ENCODE results near the gene CDK6. TPM values are rescaled to one million over a fixed set of nuclear protein-coding genes. Genes with fewer than 3 reads are reported as not detected.

CDK6 gene
- total and polyA plus RNA-seq, 2 experiments from 2014 or later, result 7.4 to 23.7 TPM

DNA sequence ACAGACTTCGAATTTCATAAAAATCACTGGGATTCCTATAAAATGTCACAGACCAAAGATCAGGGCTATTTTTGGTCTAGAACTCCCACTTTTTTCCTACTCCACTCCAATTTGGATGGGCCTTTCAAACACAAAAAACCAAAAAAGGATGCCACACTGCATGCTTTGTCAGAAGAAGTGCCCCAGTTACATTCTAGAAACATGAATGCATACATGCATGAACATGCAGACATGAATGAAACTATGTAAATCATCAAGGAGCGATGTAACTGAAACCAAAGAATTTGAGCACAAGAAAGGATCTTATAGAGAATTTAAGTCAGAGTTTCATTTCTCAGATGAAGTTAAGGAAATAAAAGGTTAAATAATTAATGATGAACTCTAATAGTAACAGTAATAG lies 214.3 kb downstream of the CDK6 start (continued):
- TF ChIP-seq, protein P1, sequence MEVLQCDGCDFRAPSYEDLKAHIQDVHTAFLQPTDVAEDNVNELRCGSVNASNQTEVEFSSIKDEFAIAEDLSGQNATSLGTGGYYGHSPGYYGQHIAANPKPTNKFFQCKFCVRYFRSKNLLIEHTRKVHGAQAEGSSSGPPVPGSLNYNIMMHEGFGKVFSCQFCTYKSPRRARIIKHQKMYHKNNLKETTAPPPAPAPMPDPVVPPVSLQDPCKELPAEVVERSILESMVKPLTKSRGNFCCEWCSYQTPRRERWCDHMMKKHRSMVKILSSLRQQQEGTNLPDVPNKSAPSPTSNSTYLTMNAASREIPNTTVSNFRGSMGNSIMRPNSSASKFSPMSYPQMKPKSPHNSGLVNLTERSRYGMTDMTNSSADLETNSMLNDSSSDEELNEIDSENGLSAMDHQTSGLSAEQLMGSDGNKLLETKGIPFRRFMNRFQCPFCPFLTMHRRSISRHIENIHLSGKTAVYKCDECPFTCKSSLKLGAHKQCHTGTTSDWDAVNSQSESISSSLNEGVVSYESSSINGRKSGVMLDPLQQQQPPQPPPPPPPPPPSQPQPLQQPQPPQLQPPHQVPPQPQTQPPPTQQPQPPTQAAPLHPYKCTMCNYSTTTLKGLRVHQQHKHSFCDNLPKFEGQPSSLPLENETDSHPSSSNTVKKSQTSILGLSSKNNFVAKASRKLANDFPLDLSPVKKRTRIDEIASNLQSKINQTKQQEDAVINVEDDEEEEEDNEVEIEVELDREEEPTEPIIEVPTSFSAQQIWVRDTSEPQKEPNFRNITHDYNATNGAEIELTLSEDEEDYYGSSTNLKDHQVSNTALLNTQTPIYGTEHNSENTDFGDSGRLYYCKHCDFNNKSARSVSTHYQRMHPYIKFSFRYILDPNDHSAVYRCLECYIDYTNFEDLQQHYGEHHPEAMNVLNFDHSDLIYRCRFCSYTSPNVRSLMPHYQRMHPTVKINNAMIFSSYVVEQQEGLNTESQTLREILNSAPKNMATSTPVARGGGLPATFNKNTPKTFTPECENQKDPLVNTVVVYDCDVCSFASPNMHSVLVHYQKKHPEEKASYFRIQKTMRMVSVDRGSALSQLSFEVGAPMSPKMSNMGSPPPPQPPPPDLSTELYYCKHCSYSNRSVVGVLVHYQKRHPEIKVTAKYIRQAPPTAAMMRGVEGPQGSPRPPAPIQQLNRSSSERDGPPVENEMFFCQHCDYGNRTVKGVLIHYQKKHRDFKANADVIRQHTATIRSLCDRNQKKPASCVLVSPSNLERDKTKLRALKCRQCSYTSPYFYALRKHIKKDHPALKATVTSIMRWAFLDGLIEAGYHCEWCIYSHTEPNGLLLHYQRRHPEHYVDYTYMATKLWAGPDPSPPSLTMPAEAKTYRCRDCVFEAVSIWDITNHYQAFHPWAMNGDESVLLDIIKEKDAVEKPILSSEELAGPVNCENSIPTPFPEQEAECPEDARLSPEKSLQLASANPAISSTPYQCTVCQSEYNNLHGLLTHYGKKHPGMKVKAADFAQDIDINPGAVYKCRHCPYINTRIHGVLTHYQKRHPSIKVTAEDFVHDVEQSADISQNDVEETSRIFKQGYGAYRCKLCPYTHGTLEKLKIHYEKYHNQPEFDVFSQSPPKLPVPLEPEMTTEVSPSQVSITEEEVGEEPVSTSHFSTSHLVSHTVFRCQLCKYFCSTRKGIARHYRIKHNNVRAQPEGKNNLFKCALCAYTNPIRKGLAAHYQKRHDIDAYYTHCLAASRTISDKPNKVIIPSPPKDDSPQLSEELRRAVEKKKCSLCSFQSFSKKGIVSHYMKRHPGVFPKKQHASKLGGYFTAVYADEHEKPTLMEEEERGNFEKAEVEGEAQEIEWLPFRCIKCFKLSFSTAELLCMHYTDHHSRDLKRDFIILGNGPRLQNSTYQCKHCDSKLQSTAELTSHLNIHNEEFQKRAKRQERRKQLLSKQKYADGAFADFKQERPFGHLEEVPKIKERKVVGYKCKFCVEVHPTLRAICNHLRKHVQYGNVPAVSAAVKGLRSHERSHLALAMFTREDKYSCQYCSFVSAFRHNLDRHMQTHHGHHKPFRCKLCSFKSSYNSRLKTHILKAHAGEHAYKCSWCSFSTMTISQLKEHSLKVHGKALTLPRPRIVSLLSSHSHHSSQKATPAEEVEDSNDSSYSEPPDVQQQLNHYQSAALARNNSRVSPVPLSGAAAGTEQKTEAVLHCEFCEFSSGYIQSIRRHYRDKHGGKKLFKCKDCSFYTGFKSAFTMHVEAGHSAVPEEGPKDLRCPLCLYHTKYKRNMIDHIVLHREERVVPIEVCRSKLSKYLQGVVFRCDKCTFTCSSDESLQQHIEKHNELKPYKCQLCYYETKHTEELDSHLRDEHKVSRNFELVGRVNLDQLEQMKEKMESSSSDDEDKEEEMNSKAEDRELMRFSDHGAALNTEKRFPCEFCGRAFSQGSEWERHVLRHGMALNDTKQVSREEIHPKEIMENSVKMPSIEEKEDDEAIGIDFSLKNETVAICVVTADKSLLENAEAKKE (CRISPR knock-in tag; IDR thresholded peaks at IDR 0.05), result no peak
- no peak for TF ChIP-seq NANOG (IDR thresholded peaks at IDR 0.05; ENCODE audit: borderline replicate concordance)
- TF ChIP-seq, protein P2, sequence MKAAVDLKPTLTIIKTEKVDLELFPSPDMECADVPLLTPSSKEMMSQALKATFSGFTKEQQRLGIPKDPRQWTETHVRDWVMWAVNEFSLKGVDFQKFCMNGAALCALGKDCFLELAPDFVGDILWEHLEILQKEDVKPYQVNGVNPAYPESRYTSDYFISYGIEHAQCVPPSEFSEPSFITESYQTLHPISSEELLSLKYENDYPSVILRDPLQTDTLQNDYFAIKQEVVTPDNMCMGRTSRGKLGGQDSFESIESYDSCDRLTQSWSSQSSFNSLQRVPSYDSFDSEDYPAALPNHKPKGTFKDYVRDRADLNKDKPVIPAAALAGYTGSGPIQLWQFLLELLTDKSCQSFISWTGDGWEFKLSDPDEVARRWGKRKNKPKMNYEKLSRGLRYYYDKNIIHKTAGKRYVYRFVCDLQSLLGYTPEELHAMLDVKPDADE (IDR thresholded peaks at IDR 0.05), result no peak
- TF ChIP-seq CREB1 (CRISPR knock-in tag; IDR thresholded peaks at IDR 0.05; ENCODE audit: low read depth), result no peak
- TF ChIP-seq ZNF331 (CRISPR knock-in tag; IDR thresholded peaks at IDR 0.05; ENCODE audit: low read depth), result no peak
- TF ChIP-seq JUNB (IDR thresholded peaks at IDR 0.05; ENCODE audit: unreplicated experiment), result no peak
- TF ChIP-seq, protein P3, sequence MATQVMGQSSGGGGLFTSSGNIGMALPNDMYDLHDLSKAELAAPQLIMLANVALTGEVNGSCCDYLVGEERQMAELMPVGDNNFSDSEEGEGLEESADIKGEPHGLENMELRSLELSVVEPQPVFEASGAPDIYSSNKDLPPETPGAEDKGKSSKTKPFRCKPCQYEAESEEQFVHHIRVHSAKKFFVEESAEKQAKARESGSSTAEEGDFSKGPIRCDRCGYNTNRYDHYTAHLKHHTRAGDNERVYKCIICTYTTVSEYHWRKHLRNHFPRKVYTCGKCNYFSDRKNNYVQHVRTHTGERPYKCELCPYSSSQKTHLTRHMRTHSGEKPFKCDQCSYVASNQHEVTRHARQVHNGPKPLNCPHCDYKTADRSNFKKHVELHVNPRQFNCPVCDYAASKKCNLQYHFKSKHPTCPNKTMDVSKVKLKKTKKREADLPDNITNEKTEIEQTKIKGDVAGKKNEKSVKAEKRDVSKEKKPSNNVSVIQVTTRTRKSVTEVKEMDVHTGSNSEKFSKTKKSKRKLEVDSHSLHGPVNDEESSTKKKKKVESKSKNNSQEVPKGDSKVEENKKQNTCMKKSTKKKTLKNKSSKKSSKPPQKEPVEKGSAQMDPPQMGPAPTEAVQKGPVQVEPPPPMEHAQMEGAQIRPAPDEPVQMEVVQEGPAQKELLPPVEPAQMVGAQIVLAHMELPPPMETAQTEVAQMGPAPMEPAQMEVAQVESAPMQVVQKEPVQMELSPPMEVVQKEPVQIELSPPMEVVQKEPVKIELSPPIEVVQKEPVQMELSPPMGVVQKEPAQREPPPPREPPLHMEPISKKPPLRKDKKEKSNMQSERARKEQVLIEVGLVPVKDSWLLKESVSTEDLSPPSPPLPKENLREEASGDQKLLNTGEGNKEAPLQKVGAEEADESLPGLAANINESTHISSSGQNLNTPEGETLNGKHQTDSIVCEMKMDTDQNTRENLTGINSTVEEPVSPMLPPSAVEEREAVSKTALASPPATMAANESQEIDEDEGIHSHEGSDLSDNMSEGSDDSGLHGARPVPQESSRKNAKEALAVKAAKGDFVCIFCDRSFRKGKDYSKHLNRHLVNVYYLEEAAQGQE (IDR thresholded peaks at IDR 0.05; ENCODE audit: unreplicated experiment), result no peak
- no peak for TF ChIP-seq EZH2 (IDR thresholded peaks at IDR 0.05; ENCODE audit: low read depth, unreplicated experiment)
